Endothelial cell of umbilical vein (primary cell): ENCODE measurements around the gene KAZN. TPM values are rescaled to one million over a fixed set of nuclear protein-coding genes. Genes with fewer than 3 reads are reported as not detected.

Source experiments
- BruUV-seq: library from RNA; stranded (reverse); fragments of 400-500 nt; replicated peaks from 2 replicates; lab custom pipeline; 2021; lab: Mats Ljungman, UMichigan
- CTCF ChIA-PET: fragments of 300-600, 350-600 bp; sonication (Branson Sonifier 250); formaldehyde crosslinking; loops from one replicate; lab custom pipeline; 2021; ENCODE audit warnings: antibody characterized with exemption, inconsistent platforms; lab: Charles Lee
- POLR2A ChIA-PET: fragments of 300-600, 350-600 bp; sonication (Branson Sonifier 250); formaldehyde crosslinking; loops from one replicate; lab custom pipeline; 2021; ENCODE audit warnings: antibody characterized with exemption, inconsistent platforms; lab: Charles Lee
- DNase-seq: peaks from one replicate; pipeline ENCODE4 v3.0.0-alpha.2; 2011; ENCODE audit warnings: low read depth, low spot score
- FAIRE-seq: peaks from 2 replicates; lab custom pipeline; 2011; peaks lifted over from hg19 to GRCh38; lab: Jason Lieb, UNC
- H2AFZ ChIP-seq: 2 replicates; pipeline ENCODE4 v1.6.0; 2012; ENCODE audit warnings: low read depth, low read length, control low read depth, inconsistent platforms
- H3K27ac ChIP-seq: 2 replicates; pipeline ENCODE4 v1.5.1; 2011; ENCODE audit warnings: low read depth, mild to moderate bottlenecking, control low read depth, low read length, moderate library complexity; ENCODE audit not compliant: insufficient read depth
- H3K27me3 ChIP-seq, 2 experiments: 2 replicates each; pipeline versions ENCODE4 v1.6.0 to v1.6.1; 2011; ENCODE audit warnings: low read length in 2 of 2, mixed read lengths in 1 of 2; ENCODE audit not compliant: control insufficient read depth in 2 of 2, insufficient read depth in 2 of 2
- H3K36me3 ChIP-seq, 2 experiments: 2 replicates in 1 of 2; 3 replicates in 1 of 2; pipeline ENCODE4 v1.5.1; 2011; ENCODE audit warnings: low read length in 2 of 2, mild to moderate bottlenecking in 1 of 2, moderate library complexity in 1 of 2; ENCODE audit not compliant: control insufficient read depth in 2 of 2, insufficient read depth in 2 of 2; ENCODE audit errors: extremely low read depth in 1 of 2
- H3K4me1 ChIP-seq: 3 replicates; pipeline ENCODE4 v1.5.1; 2011; ENCODE audit warnings: mild to moderate bottlenecking, low read length; ENCODE audit not compliant: control insufficient read depth, insufficient read depth; ENCODE audit errors: extremely low read depth
- H3K4me2 ChIP-seq: 2 replicates; pipeline ENCODE4 v1.6.1; 2011; ENCODE audit warnings: low read length, control low read depth, mixed read lengths; ENCODE audit not compliant: insufficient read depth
- H3K4me3 ChIP-seq, 3 experiments: fragments of 200-600 bp in 1 of 3; sonication (generic), shearing (Covaris generic) in 1 of 3; replicated peaks in 1 of 3; 2 replicates each; pipeline ENCODE4 v1.5.1; 2011 to 2016; ENCODE audit warnings: control low read depth in 3 of 3, low read length in 3 of 3, mild to moderate bottlenecking in 2 of 3, inconsistent platforms in 1 of 3, low read depth in 1 of 3, moderate library complexity in 1 of 3; ENCODE audit not compliant: insufficient read depth in 1 of 3
- H3K79me2 ChIP-seq: 2 replicates; pipeline ENCODE4 v1.6.0; 2012; ENCODE audit warnings: low read length, inconsistent platforms; ENCODE audit not compliant: control insufficient read depth, insufficient read depth
- H3K9ac ChIP-seq: replicated peaks from 2 replicates; pipeline ENCODE3; 2011; ENCODE audit warnings: low read length, control low read depth; ENCODE audit not compliant: insufficient read depth; ENCODE audit errors: extremely low read depth
- H3K9me1 ChIP-seq: replicated peaks from 3 replicates; pipeline ENCODE4 v1.6.0; 2011; ENCODE audit warnings: mild to moderate bottlenecking, low read length; ENCODE audit not compliant: control insufficient read depth, insufficient read depth; ENCODE audit errors: extremely low read depth
- H3K9me3 ChIP-seq: replicated peaks from 2 replicates; pipeline ENCODE4 v1.5.1; 2012; ENCODE audit warnings: low read length, inconsistent platforms; ENCODE audit not compliant: control insufficient read depth, insufficient read depth
- H4K20me1 ChIP-seq: replicated peaks from 2 replicates; pipeline ENCODE3; 2011; ENCODE audit warnings: mild to moderate bottlenecking, low read length; ENCODE audit not compliant: control insufficient read depth, insufficient read depth; ENCODE audit errors: extremely low read depth
- EZH2 ChIP-seq: IDR thresholded peaks from 2 replicates; pipeline ENCODE4 v1.6.1; 2012; ENCODE audit warnings: borderline replicate concordance, low read depth, mild to moderate bottlenecking, moderate library complexity, low read length, inconsistent platforms; ENCODE audit not compliant: severe bottlenecking
- FOS ChIP-seq: IDR thresholded peaks from 2 replicates; pipeline ENCODE4 v1.6.1; 2011; ENCODE audit warnings: mild to moderate bottlenecking, low read length, moderate library complexity, borderline replicate concordance; ENCODE audit not compliant: insufficient read depth
- GATA2 ChIP-seq: IDR thresholded peaks from 2 replicates; pipeline ENCODE4 v1.7.0; 2011; ENCODE audit warnings: low read depth, mild to moderate bottlenecking, moderate library complexity, mixed read lengths, low read length; ENCODE audit not compliant: insufficient read length, insufficient read depth
- JUN ChIP-seq: IDR thresholded peaks from 2 replicates; pipeline ENCODE4 v1.6.1; 2011; ENCODE audit warnings: borderline replicate concordance, low read depth; ENCODE audit not compliant: insufficient read length, insufficient read depth
- MAX ChIP-seq: IDR thresholded peaks from 2 replicates; pipeline ENCODE4 v1.6.1; 2011; ENCODE audit not compliant: insufficient read depth, insufficient read length
- MYC ChIP-seq: IDR thresholded peaks from one replicate; pipeline ENCODE4 v1.6.1; 2011; ENCODE audit warnings: mild to moderate bottlenecking, low read depth, low read length
- POLR2A ChIP-seq: IDR thresholded peaks from 2 replicates; pipeline ENCODE4 v1.6.1; 2012; ENCODE audit warnings: low read depth, mild to moderate bottlenecking, control low read depth, low read length
- POLR2AphosphoS5 ChIP-seq: IDR thresholded peaks from 2 replicates; pipeline ENCODE4 v1.6.1; 2012; ENCODE audit warnings: low read depth, mild to moderate bottlenecking, control low read depth, low read length, moderate library complexity; ENCODE audit not compliant: insufficient read depth
- dilution Hi-C: fragments of 300-500 bp; cut with MboI; formaldehyde crosslinking; loops from one replicate; pipeline ENCODE4 v1.15.0; 2019; ENCODE audit warnings: low sequenced_read_pairs; ENCODE audit not compliant: extremely low pct_ligation_motif_present
- intact Hi-C: fragments of 100-400 bp; cut with micrococcal nuclease; formaldehyde crosslinking; loops from one replicate; pipeline ENCODE4 v1.10.0; 2022
- polyA plus RNA-seq, 4 experiments: library from polyadenylated mRNA; depleted of rRNA in 3 of 4; stranded (reverse) in 3 of 4; unstranded in 1 of 4; fragments of >200 nt; gene quantifications; 2 replicates each; pipeline versions ENCODE4 v1.2.1 to v1.2.3, GENCODE V29; 2011 to 2012; ENCODE audit warnings: missing spikeins in 1 of 4
- total RNA-seq: library from RNA; stranded (reverse); gene quantifications from 2 replicates; pipeline ENCODE4 v1.2.3, GENCODE V29; 2021
- TF ChIP-seq, protein P1 (sequence below), 2 donors: IDR thresholded peaks; 1 replicate in 1 of 2; 2 replicates in 1 of 2; pipeline ENCODE4 v1.5.1; 2011; ENCODE audit warnings: low read length in 2 of 2, mild to moderate bottlenecking in 2 of 2, moderate library complexity in 2 of 2, control low read depth in 1 of 2, inconsistent platforms in 1 of 2, low read depth in 1 of 2; ENCODE audit not compliant: insufficient read depth in 1 of 2; ENCODE audit errors: extremely low read depth in 1 of 2

Gene KAZN
- total and polyA plus RNA-seq, 2 donors (not counting 3 experiments of a cell fraction or from before 2014, with no cell fraction given): 1.6 to 5.8 TPM

DNA sequence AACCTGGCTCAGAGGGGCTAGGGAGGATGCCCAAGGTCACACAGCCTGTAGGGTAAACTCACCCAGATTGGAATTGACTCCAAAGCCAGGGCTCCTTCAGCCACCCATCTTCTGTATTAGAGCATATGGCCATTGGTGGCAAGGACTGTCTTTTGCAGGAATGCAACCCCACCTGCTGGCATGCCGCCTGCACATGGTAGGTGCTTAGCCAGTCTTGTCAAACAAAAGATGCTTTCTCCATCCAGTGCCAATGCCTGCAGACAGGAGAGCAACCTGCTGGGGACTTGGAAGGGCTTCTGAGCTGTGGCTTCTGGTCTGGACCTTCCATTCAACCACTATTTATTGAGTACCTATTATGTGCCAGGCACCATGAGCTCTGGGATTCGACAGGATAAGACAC, 459.8 kb downstream of the KAZN start:
- Histone ChIP-seq H3K79me2 (no peaks in the 10 kb centered on the region), H3K9ac (no peak overlapping the region), H3K36me3 (no peaks in the 10 kb centered on the region), H3K27ac (no peak overlapping the region), H3K4me1 (no peaks in the 10 kb centered on the region), H3K27me3 (no peaks in the 10 kb centered on the region), H3K9me3 (no peaks in the 10 kb centered on the region), H2AFZ (no peak overlapping the region), H3K4me3 (no peak overlapping the region), H3K9me1 (no peaks in the 10 kb centered on the region), H3K4me2 (no peak overlapping the region), H4K20me1 (no peaks in the 10 kb centered on the region)
- DNase-seq: no peak
- FAIRE-seq: no peak
- no TSS peak for BruUV-seq
- POLR2A ChIA-PET: no interaction called here
- dilution Hi-C loops (no loop called here), intact Hi-C loops (no loop called here)
- no peak for TF ChIP-seq EZH2
- no peak for TF ChIP-seq FOS
- TF ChIP-seq, protein P1, sequence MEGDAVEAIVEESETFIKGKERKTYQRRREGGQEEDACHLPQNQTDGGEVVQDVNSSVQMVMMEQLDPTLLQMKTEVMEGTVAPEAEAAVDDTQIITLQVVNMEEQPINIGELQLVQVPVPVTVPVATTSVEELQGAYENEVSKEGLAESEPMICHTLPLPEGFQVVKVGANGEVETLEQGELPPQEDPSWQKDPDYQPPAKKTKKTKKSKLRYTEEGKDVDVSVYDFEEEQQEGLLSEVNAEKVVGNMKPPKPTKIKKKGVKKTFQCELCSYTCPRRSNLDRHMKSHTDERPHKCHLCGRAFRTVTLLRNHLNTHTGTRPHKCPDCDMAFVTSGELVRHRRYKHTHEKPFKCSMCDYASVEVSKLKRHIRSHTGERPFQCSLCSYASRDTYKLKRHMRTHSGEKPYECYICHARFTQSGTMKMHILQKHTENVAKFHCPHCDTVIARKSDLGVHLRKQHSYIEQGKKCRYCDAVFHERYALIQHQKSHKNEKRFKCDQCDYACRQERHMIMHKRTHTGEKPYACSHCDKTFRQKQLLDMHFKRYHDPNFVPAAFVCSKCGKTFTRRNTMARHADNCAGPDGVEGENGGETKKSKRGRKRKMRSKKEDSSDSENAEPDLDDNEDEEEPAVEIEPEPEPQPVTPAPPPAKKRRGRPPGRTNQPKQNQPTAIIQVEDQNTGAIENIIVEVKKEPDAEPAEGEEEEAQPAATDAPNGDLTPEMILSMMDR (IDR thresholded peaks at IDR 0.05; ENCODE audit: extremely low read depth in 1 of 2, insufficient read depth in 1 of 2, low read depth in 1 of 2, low read length in 2 of 2): no peak
- TF ChIP-seq JUN: no peak
- no peak for TF ChIP-seq GATA2
- no peak for TF ChIP-seq POLR2A
- no peak for TF ChIP-seq MAX
- no peak for TF ChIP-seq POLR2AphosphoS5
- no peak for TF ChIP-seq MYC
- CTCF ChIA-PET: no interaction called here
